GM23338 (cell line): ENCODE measurements around the gene PIP4K2B. TPM values are rescaled to one million over a fixed set of nuclear protein-coding genes. Genes with fewer than 3 reads are reported as not detected.
A peak's percentile ranks its signal among the peaks of the same experiment; 100 is the strongest.

Source experiments
- ATAC-seq: fragments of 200-7000 bp; cut with Tn5 transposase; 3 replicates; pipeline ENCODE4 v1.9.1; 2020
- DNase-seq: peaks from one replicate; pipeline ENCODE4 v3.0.0-alpha.2; 2015; ENCODE audit warnings: low spot score
- H2AFZ ChIP-seq: fragments of 200-600 bp; sonication (generic); 2 replicates; pipeline ENCODE4 v1.8.0; 2016; ENCODE audit warnings: antibody characterized with exemption, mild to moderate bottlenecking, moderate library complexity
- H3F3A ChIP-seq: fragments of 200-600 bp; sonication (generic); replicated peaks from 2 replicates; pipeline ENCODE4 v1.8.0; 2017; ENCODE audit warnings: antibody characterized with exemption, mixed run types, low read depth
- H3K27ac ChIP-seq: fragments of 200-600 bp; sonication (generic); 2 replicates; pipeline ENCODE4 v1.6.1; 2016; ENCODE audit warnings: low read depth
- H3K27me3 ChIP-seq: fragments of 200-600 bp; sonication (generic); 2 replicates; pipeline ENCODE4 v1.8.0; 2016; ENCODE audit warnings: mild to moderate bottlenecking, mixed run types, moderate library complexity; ENCODE audit not compliant: insufficient read depth
- H3K36me3 ChIP-seq: fragments of 200-600 bp; sonication (generic); 2 replicates; pipeline ENCODE4 v1.8.0; 2016; ENCODE audit warnings: mild to moderate bottlenecking; ENCODE audit not compliant: insufficient read depth
- H3K4me1 ChIP-seq: fragments of 200-600 bp; sonication (generic); 2 replicates; pipeline ENCODE4 v1.8.0; 2016; ENCODE audit warnings: mild to moderate bottlenecking, moderate library complexity; ENCODE audit not compliant: insufficient read depth
- H3K4me2 ChIP-seq: fragments of 200-600 bp; sonication (generic); 2 replicates; pipeline ENCODE4 v1.7.1; 2017; ENCODE audit warnings: mixed run types
- H3K4me3 ChIP-seq: fragments of 200-600 bp; sonication (generic); 2 replicates; pipeline ENCODE4 v1.6.1; 2016; ENCODE audit warnings: mixed run types
- H3K79me2 ChIP-seq: fragments of 200-600 bp; sonication (generic); replicated peaks from 2 replicates; pipeline ENCODE4 v1.8.0; 2017; ENCODE audit warnings: mild to moderate bottlenecking; ENCODE audit not compliant: insufficient read depth
- H3K9me2 ChIP-seq: fragments of 200-600 bp; sonication (generic); 2 replicates; pipeline ENCODE4 v1.8.0; 2017; ENCODE audit not compliant: insufficient read depth
- H4K20me1 ChIP-seq: fragments of 200-600 bp; sonication (generic); replicated peaks from 2 replicates; pipeline ENCODE4 v1.8.0; 2017; ENCODE audit warnings: mild to moderate bottlenecking; ENCODE audit not compliant: insufficient read depth
- H3K27ac Mint-ChIP-seq: 2 replicates; pipeline ENCODE4 v1.8.0; 2020; ENCODE audit warnings: inconsistent platforms, mild to moderate bottlenecking, moderate library complexity, mixed read lengths
- H3K27me3 Mint-ChIP-seq: 3 replicates; pipeline ENCODE4 v1.8.0; 2022; ENCODE audit warnings: low read depth, mild to moderate bottlenecking, moderate library complexity, mixed read lengths, inconsistent platforms; ENCODE audit not compliant: insufficient read depth, poor library complexity
- H3K36me3 Mint-ChIP-seq: 3 replicates; pipeline ENCODE4 v1.8.0; 2021; ENCODE audit warnings: low read depth, mild to moderate bottlenecking, inconsistent platforms, moderate library complexity, mixed read lengths
- H3K4me1 Mint-ChIP-seq: 3 replicates; pipeline ENCODE4 v1.8.0; 2020; ENCODE audit warnings: mild to moderate bottlenecking, inconsistent platforms, mixed read lengths
- H3K4me3 Mint-ChIP-seq: 3 replicates; pipeline ENCODE4 v1.8.0; 2021; ENCODE audit warnings: moderate library complexity, mild to moderate bottlenecking, inconsistent platforms, mixed read lengths
- H3K9me3 Mint-ChIP-seq: 3 replicates; pipeline ENCODE4 v1.8.0; 2020; ENCODE audit warnings: moderate library complexity, mild to moderate bottlenecking, inconsistent platforms, mixed read lengths
- CREB1 ChIP-seq: fragments of 250-450 bp; sonication (Bioruptor Pico); IDR thresholded peaks from 2 replicates; pipeline ENCODE4 v1.5.0; 2020; ENCODE audit warnings: low read depth, mild to moderate bottlenecking, moderate library complexity
- EZH2 ChIP-seq: fragments of 200-600 bp; sonication (generic); IDR thresholded peaks from one replicate; pipeline ENCODE4 v1.8.0; 2017; ENCODE audit warnings: antibody characterized with exemption, mild to moderate bottlenecking, low read depth; ENCODE audit not compliant: unreplicated experiment
- POLR2AphosphoS5 ChIP-seq: IDR thresholded peaks from 2 replicates; pipeline ENCODE4 v1.6.1; 2016; ENCODE audit warnings: antibody characterized with exemption, low read depth
- polyA plus RNA-seq: library from polyadenylated mRNA; unstranded; fragments of >200 nt; fragmentation: Nextera tagmentation; extraction: Ambion mirVana; gene quantifications from 2 replicates; pipeline ENCODE4 v1.2.1, GENCODE V29; 2016
- total RNA-seq: library from RNA; depleted of rRNA; stranded (reverse); fragments of >200 nt; shearing (Covaris generic); gene quantifications from 2 replicates; pipeline ENCODE4 v1.2.3, GENCODE V29; 2014
- TF ChIP-seq, protein P1 (sequence below), 2 experiments: fragments of 200-600 bp in 1 of 2; sonication (generic) in 1 of 2; conservative IDR thresholded peaks; 2 replicates each; pipeline versions ENCODE4 v1.5.1 to v1.6.1; 2016 to 2017; ENCODE audit warnings: antibody characterized with exemption in 2 of 2, low read depth in 2 of 2, mild to moderate bottlenecking in 2 of 2, moderate library complexity in 1 of 2

Gene PIP4K2B
- total and polyA plus RNA-seq, 2 experiments from 2014 or later, result 9.5 to 43.4 TPM

DNA sequence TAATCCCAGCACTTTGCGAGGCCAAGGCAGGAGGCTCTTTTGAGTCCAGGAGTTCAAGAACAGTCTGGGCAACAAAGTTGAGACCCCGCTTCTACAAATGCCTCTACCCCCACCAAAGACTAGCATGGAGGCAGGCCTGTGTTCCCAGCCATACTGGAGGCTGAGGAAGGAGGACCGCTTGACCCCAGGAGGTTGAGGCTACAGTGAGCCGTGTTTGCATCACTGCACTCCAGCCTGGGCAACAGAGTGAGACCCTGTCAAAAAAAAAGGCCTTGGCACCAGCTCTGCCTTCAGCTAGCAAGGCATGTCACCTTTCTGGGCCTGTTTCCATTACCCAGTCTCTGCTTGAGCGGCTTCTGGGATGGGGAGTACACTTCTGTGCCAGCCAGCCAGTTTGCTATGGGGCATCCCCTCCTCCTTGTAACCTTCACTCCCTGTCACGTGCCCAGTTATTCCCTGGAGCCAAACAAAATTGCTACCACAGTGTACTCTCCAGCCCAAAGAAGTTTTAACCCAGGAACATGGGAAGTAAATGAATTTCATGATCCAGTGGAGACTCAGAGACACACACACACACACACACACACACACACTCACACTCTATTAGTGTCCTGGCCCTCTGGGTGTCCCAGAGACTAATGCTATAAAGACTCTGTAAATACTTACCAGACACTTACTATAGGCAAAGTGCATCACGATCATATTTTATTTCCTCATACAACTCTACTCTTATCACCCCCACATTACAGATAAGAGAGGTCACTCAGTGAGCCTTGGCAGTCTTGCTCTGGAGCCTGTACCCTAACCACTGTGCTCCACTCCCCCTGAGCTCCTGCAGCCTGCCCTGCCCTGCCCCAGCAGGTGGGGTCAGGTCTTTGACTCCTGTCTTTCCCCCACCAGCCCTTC lies 66.7 kb downstream of the PIP4K2B start:
- H3K4me1 Mint-ChIP-seq, result peaks cover 35% of the 10 kb centered on the region
- peaks cover 38% of the 10 kb centered on the region for H3K36me3 Mint-ChIP-seq
- H3K4me3 Mint-ChIP-seq, result no peak overlapping the region; the same call in 2 of the 3 replicates
- Histone ChIP-seq H3K79me2 (no peaks in the 10 kb centered on the region), H4K20me1 (peaks cover 21% of the 10 kb centered on the region), H3K9me2 (no peaks in the 10 kb centered on the region), H3F3A (peaks cover 15% of the 10 kb centered on the region), H2AFZ (no peak overlapping the region), H3K4me3 (no peak overlapping the region), H3K4me2 (no peak overlapping the region), H3K4me1 (peaks cover 22% of the 10 kb centered on the region), H3K27ac (no peak overlapping the region), H3K36me3 (no peaks in the 10 kb centered on the region; the same call in 1 of the 2 replicates), H3K27me3 (peaks cover 21% of the 10 kb centered on the region)
- H3K9me3 Mint-ChIP-seq, result no peaks in the 10 kb centered on the region
- TF ChIP-seq CREB1, result no peak
- no peak for TF ChIP-seq EZH2
- TF ChIP-seq, protein P1, sequence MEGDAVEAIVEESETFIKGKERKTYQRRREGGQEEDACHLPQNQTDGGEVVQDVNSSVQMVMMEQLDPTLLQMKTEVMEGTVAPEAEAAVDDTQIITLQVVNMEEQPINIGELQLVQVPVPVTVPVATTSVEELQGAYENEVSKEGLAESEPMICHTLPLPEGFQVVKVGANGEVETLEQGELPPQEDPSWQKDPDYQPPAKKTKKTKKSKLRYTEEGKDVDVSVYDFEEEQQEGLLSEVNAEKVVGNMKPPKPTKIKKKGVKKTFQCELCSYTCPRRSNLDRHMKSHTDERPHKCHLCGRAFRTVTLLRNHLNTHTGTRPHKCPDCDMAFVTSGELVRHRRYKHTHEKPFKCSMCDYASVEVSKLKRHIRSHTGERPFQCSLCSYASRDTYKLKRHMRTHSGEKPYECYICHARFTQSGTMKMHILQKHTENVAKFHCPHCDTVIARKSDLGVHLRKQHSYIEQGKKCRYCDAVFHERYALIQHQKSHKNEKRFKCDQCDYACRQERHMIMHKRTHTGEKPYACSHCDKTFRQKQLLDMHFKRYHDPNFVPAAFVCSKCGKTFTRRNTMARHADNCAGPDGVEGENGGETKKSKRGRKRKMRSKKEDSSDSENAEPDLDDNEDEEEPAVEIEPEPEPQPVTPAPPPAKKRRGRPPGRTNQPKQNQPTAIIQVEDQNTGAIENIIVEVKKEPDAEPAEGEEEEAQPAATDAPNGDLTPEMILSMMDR (conservative IDR thresholded peaks at IDR 0.05; ENCODE audit: low read depth in 2 of 2), result no peak
- TF ChIP-seq POLR2AphosphoS5, result peak; percentile 9; the same call in 1 of the 2 replicates
- ATAC-seq (no peak), DNase-seq (no peak)
- H3K27ac Mint-ChIP-seq, result no peak overlapping the region
- peaks cover 39% of the 10 kb centered on the region for H3K27me3 Mint-ChIP-seq

DNA sequence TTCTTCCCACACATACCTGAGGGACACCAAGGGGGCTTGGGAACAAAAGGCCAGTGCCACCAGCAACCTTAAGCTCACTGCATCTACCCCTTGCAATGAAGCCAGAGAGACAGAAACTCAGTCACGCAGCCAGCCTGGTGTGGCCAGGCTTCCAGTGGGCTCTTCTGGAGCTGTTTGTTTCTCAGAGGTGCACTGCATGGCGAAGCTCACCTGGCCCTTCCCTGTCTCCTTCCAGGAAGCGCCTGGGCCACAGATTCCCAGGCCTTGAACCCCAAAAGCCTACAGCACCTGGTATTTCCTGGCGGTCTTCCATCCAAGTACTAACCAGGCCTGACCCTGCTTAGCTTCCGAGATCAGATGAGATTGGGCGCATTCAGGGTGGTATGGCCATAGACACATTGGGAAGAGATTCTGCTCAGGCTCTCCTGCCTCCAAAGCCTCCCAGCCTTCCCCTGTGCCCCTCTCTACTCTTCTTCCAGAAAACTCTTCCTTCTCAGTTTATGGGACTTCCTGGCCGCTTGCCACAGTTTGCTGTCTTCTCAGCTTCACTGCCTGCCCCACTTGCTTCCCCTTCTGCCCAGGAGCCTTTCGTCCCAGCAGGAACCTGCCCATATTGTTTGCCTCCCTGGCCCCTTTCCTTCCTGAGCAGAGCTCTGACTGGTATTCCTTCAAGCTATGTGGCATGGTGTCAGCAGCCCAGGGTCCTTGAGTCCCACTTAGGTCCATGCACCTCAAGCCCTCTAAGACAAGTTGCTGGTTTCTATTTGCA lies 67.6 kb downstream of the PIP4K2B start:
- H4K20me1 ChIP-seq, result peaks cover 12% of the 10 kb centered on the region
- Mint-ChIP-seq H3K4me1 (peaks cover 41% of the 10 kb centered on the region), H3K9me3 (no peaks in the 10 kb centered on the region), H3K27me3 (peaks cover 41% of the 10 kb centered on the region), H3K36me3 (peaks cover 31% of the 10 kb centered on the region), H3K4me3 (peak overlapping the region; percentile 94), H3K27ac (no peak overlapping the region)
- H3K4me3 ChIP-seq, result no peak overlapping the region
- H3K79me2 ChIP-seq, result no peaks in the 10 kb centered on the region
- H3F3A ChIP-seq, result peaks cover 12% of the 10 kb centered on the region
- no peak overlapping the region for H3K4me2 ChIP-seq
- H3K36me3 ChIP-seq, result no peaks in the 10 kb centered on the region
- peaks cover 27% of the 10 kb centered on the region for H3K4me1 ChIP-seq
- no peak overlapping the region for H2AFZ ChIP-seq
- TF ChIP-seq, protein P1 (conservative IDR thresholded peaks at IDR 0.05; ENCODE audit: low read depth in 2 of 2), result no peak
- TF ChIP-seq POLR2AphosphoS5, result 0 out of 2 replicates have a peak, but pooled peaks have one; percentile 2
- ATAC-seq (no peak), DNase-seq (no peak)
- peaks cover 22% of the 10 kb centered on the region for H3K27me3 ChIP-seq
- H3K9me2 ChIP-seq, result no peaks in the 10 kb centered on the region
- H3K27ac ChIP-seq, result no peak overlapping the region
